SIG-M5 (cell line): Measurements from ENCODE around the gene USP47.

Experiments used
- DNase-seq: peaks from one replicate; lab custom pipeline; 2025; lab: John Stamatoyannopoulos, UW

Gene USP47

GRCh38 chr11:11867720-11868119, 25.9 kb downstream of the USP47 start:
- no peak for DNase-seq

- DNase-seq: no peak
Observed at GRCh38 chr11:11871991-11872401, 30.2 kb downstream of the USP47 start.

GRCh38 chr11:11876458-11876857, 34.7 kb downstream of the USP47 start:
- DNase-seq: no peak

- DNase-seq: no peak
Observed at GRCh38 chr11:11880179-11880578, 38.4 kb downstream of the USP47 start.

GRCh38 chr11:11882539-11882938, 40.8 kb downstream of the USP47 start:
- DNase-seq: no peak

GRCh38 chr11:11884351-11884750, 42.6 kb downstream of the USP47 start:
- no peak for DNase-seq

- no peak for DNase-seq
Observed at GRCh38 chr11:11884774-11885481, 43.2 kb downstream of the USP47 start.

- DNase-seq: no peak
Observed at GRCh38 chr11:11894486-11894885, 52.7 kb downstream of the USP47 start.

GRCh38 chr11:11895672-11896071, 53.9 kb downstream of the USP47 start:
- no peak for DNase-seq

- DNase-seq: no peak
Observed at GRCh38 chr11:11898648-11899047, 56.9 kb downstream of the USP47 start.

GRCh38 chr11:11899401-11899800, 57.6 kb downstream of the USP47 start:
- DNase-seq: no peak

- DNase-seq: no peak
Observed at GRCh38 chr11:11901929-11902328, 60.2 kb downstream of the USP47 start.

GRCh38 chr11:11909727-11910126, 68.0 kb downstream of the USP47 start:
- DNase-seq: no peak

GRCh38 chr11:11910541-11910940, 68.8 kb downstream of the USP47 start:
- no peak for DNase-seq

GRCh38 chr11:11913395-11913794, 71.6 kb downstream of the USP47 start:
- no peak for DNase-seq

- no peak for DNase-seq
Observed at GRCh38 chr11:11915625-11916024, 73.9 kb downstream of the USP47 start.

- no peak for DNase-seq
Observed at GRCh38 chr11:11916981-11917399, 75.2 kb downstream of the USP47 start.

GRCh38 chr11:11923828-11924227, 82.1 kb downstream of the USP47 start:
- no peak for DNase-seq

- no peak for DNase-seq
Observed at GRCh38 chr11:11929920-11930319, 88.1 kb downstream of the USP47 start.

- no peak for DNase-seq
Observed at GRCh38 chr11:11931461-11932055, 89.8 kb downstream of the USP47 start.

GRCh38 chr11:11935536-11935935, 93.8 kb downstream of the USP47 start:
- DNase-seq: no peak

- DNase-seq: no peak
Observed at GRCh38 chr11:11937433-11937832, 95.7 kb downstream of the USP47 start.

GRCh38 chr11:11937957-11938356, 96.2 kb downstream of the USP47 start:
- no peak for DNase-seq

GRCh38 chr11:11940551-11940950, 98.8 kb downstream of the USP47 start:
- DNase-seq: no peak
